ENCODE measurements around the gene CAPN9.

DNA sequence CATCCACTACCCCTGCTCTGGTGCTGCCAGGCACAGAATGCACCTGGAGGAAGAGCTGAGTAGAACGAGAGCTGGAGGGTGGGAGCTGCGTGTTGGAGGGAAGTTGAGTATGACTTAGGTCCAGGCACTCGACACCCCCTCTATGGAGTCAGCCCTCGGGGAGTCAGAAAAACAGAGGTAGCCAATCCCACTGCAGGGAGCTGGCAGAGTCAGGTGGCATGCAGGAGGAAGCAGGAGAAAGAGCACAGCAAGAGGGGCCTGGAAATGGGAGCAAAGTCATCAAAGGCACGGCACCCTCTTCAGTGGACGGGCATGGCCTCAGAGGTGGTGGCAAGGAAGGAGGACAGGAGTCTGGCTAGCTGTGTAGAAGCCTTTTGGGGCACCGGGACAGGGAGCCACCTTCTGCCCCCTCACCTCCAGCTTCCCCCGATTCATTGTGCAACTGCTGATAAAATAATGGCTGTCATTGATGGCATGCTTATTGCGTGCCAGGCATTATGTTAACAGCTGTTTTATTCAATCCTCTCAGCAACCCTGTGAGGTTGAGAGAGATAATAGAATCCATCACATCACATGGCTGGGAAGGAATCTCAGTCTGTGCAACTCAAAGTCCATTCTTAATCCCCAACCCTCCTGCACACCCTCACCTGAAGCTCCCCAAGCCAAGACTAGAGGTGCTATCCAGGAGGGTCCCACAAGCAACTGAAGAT is 79.1 kb downstream of the CAPN9 start:
- TF ChIP-seq, protein P1, sequence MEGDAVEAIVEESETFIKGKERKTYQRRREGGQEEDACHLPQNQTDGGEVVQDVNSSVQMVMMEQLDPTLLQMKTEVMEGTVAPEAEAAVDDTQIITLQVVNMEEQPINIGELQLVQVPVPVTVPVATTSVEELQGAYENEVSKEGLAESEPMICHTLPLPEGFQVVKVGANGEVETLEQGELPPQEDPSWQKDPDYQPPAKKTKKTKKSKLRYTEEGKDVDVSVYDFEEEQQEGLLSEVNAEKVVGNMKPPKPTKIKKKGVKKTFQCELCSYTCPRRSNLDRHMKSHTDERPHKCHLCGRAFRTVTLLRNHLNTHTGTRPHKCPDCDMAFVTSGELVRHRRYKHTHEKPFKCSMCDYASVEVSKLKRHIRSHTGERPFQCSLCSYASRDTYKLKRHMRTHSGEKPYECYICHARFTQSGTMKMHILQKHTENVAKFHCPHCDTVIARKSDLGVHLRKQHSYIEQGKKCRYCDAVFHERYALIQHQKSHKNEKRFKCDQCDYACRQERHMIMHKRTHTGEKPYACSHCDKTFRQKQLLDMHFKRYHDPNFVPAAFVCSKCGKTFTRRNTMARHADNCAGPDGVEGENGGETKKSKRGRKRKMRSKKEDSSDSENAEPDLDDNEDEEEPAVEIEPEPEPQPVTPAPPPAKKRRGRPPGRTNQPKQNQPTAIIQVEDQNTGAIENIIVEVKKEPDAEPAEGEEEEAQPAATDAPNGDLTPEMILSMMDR (IDR thresholded peaks at IDR 0.05; ENCODE audit: low read depth, low read length, missing input control), result no peak
- no peak for TF ChIP-seq MAX (IDR thresholded peaks at IDR 0.05)

Measured in liver (tissue), 2 donors.